ENCODE results near the gene FRMD4A.

The FRMD4A gene

GRCh38 chr10:13711291-13711690, 619.4 kb downstream of the FRMD4A start:
- no peak for DNase-seq

- DNase-seq = no peak
Measured at GRCh38 chr10:13709931-13710650, 620.6 kb downstream of the FRMD4A start.

GRCh38 chr10:13708256-13708990, 622.3 kb downstream of the FRMD4A start:
- DNase-seq = no peak

- DNase-seq = no peak
Measured at GRCh38 chr10:13707156-13707881, 623.4 kb downstream of the FRMD4A start.

- DNase-seq = no peak
Measured at GRCh38 chr10:13706604-13707003, 624.1 kb downstream of the FRMD4A start.

GRCh38 chr10:13706175-13706574, 624.5 kb downstream of the FRMD4A start:
- DNase-seq = no peak

- DNase-seq = no peak
Measured at GRCh38 chr10:13705526-13706174, 625.1 kb downstream of the FRMD4A start.

GRCh38 chr10:13704964-13705363, 625.8 kb downstream of the FRMD4A start:
- no peak for DNase-seq

GRCh38 chr10:13703997-13704536, 626.7 kb downstream of the FRMD4A start:
- no peak for DNase-seq

- no peak for DNase-seq
Measured at GRCh38 chr10:13703101-13703818, 627.5 kb downstream of the FRMD4A start.

GRCh38 chr10:13701157-13701919, 629.4 kb downstream of the FRMD4A start:
- DNase-seq = no peak

- no peak for DNase-seq
Measured at GRCh38 chr10:13700473-13701144, 630.1 kb downstream of the FRMD4A start.

- DNase-seq = no peak
Measured at GRCh38 chr10:13699216-13699615, 631.5 kb downstream of the FRMD4A start.

GRCh38 chr10:13698217-13698616, 632.5 kb downstream of the FRMD4A start:
- DNase-seq = no peak

GRCh38 chr10:13696071-13696470, 634.7 kb downstream of the FRMD4A start:
- no peak for DNase-seq

- no peak for DNase-seq
Measured at GRCh38 chr10:13695588-13695987, 635.1 kb downstream of the FRMD4A start.

- no peak for DNase-seq
Measured at GRCh38 chr10:13693783-13694700, 636.7 kb downstream of the FRMD4A start.

- DNase-seq = peak; percentile 15
Measured at GRCh38 chr10:13690281-13690825, 640.4 kb downstream of the FRMD4A start.

GRCh38 chr10:13686331-13686752, 644.4 kb downstream of the FRMD4A start:
- DNase-seq = no peak
